ENCODE data around the gene GAPDH. TPM values are rescaled to one million over a fixed set of nuclear protein-coding genes. Genes with fewer than 3 reads are reported as not detected.

Gene GAPDH
- total RNA-seq, 4 donors from 2014 or later, result 1,442 to 2,828 (median 1,967) TPM

- Histone ChIP-seq H3K27me3 (no peaks in the 10 kb centered on the region), H3K4me3 (no peak overlapping the region), H3K4me1 (no peaks in the 10 kb centered on the region), H3K27ac (no peak overlapping the region), H3K36me3 (peaks cover 98% of the 10 kb centered on the region), H3K9me3 (no peaks in the 10 kb centered on the region)
- 86% methylated on average over 7 of the region's 7 CpGs for WGBS
- no peak for DNase-seq (ENCODE audit: low spot score in 2 of 2)
- TF ChIP-seq POLR2A (IDR thresholded peaks at IDR 0.05) (no peak), POLR2AphosphoS5 (IDR thresholded peaks at IDR 0.05) (no peak), CTCF (IDR thresholded peaks at IDR 0.05) (no peak), EP300 (IDR thresholded peaks at IDR 0.05) (no peak)
Measured at GRCh38 chr12:6526201-6526600, 8.1 kb upstream of the GAPDH start.

GRCh38 chr12:6526766-6527525 is 7.4 kb upstream of the GAPDH start:
- peaks cover under 1% of the 10 kb centered on the region for H3K4me1 ChIP-seq
- H3K4me3 ChIP-seq, result no peak overlapping the region
- DNase-seq (ENCODE audit: low spot score in 2 of 2), result no peak
- H3K27ac ChIP-seq, result no peak overlapping the region
- H3K9me3 ChIP-seq, result no peaks in the 10 kb centered on the region
- no peaks in the 10 kb centered on the region for H3K27me3 ChIP-seq
- no peak for TF ChIP-seq POLR2A (IDR thresholded peaks at IDR 0.05)
- TF ChIP-seq CTCF (IDR thresholded peaks at IDR 0.05), result no peak
- no peak for TF ChIP-seq POLR2AphosphoS5 (IDR thresholded peaks at IDR 0.05)
- no peak for TF ChIP-seq EP300 (IDR thresholded peaks at IDR 0.05)
- 81% methylated on average over 19 of the region's 19 CpGs for WGBS
- peaks cover 95% of the 10 kb centered on the region for H3K36me3 ChIP-seq

GRCh38 chr12:6527711-6528110 is 6.6 kb upstream of the GAPDH start:
- Histone ChIP-seq H3K27ac (no peak overlapping the region), H3K27me3 (no peaks in the 10 kb centered on the region), H3K4me1 (peaks cover 8% of the 10 kb centered on the region), H3K9me3 (no peaks in the 10 kb centered on the region), H3K36me3 (peaks cover 90% of the 10 kb centered on the region), H3K4me3 (no peak overlapping the region)
- TF ChIP-seq POLR2AphosphoS5 (IDR thresholded peaks at IDR 0.05), result no peak
- TF ChIP-seq POLR2A (IDR thresholded peaks at IDR 0.05), result no peak
- no peak for TF ChIP-seq CTCF (IDR thresholded peaks at IDR 0.05)
- DNase-seq (ENCODE audit: low spot score in 2 of 2), result no peak
- WGBS, result 81% methylated on average over 4 of the region's 4 CpGs

- peaks cover 18% of the 10 kb centered on the region for H3K4me1 ChIP-seq
- no peak overlapping the region for H3K4me3 ChIP-seq
- no peak for DNase-seq (ENCODE audit: low spot score in 2 of 2)
- no peak overlapping the region for H3K27ac ChIP-seq
- TF ChIP-seq CTCF (IDR thresholded peaks at IDR 0.05), result no peak
- no peak for TF ChIP-seq POLR2A (IDR thresholded peaks at IDR 0.05)
- no peak for TF ChIP-seq POLR2AphosphoS5 (IDR thresholded peaks at IDR 0.05)
- TF ChIP-seq EP300 (IDR thresholded peaks at IDR 0.05), result no peak
- H3K9me3 ChIP-seq, result no peaks in the 10 kb centered on the region
- WGBS, result 74% methylated on average over 17 of the region's 17 CpGs
- H3K27me3 ChIP-seq, result no peaks in the 10 kb centered on the region
- H3K36me3 ChIP-seq, result peaks cover 80% of the 10 kb centered on the region
Measured at GRCh38 chr12:6528539-6529235, 5.6 kb upstream of the GAPDH start.

- Histone ChIP-seq H3K9me3 (no peaks in the 10 kb centered on the region), H3K27ac (no peak overlapping the region), H3K4me1 (peaks cover 23% of the 10 kb centered on the region), H3K27me3 (no peaks in the 10 kb centered on the region), H3K4me3 (no peak overlapping the region), H3K36me3 (peaks cover 76% of the 10 kb centered on the region)
- no peak for TF ChIP-seq EP300 (IDR thresholded peaks at IDR 0.05)
- TF ChIP-seq POLR2A (IDR thresholded peaks at IDR 0.05), result no peak
- no peak for TF ChIP-seq CTCF (IDR thresholded peaks at IDR 0.05)
- TF ChIP-seq POLR2AphosphoS5 (IDR thresholded peaks at IDR 0.05), result no peak
- DNase-seq (ENCODE audit: low spot score in 2 of 2), result no peak
- 85% methylated on average over 9 of the region's 9 CpGs for WGBS
Measured at GRCh38 chr12:6529291-6529737, 5.0 kb upstream of the GAPDH start.

All from suprapubic skin (tissue), 4 donors.